ENCODE measurements around the gene OCIAD2.
"Not testable (repeated sequence)": the region's sequence is repeated elsewhere in the genome, so short reads cannot be mapped to it uniquely, and the experiment has no call there.

OCIAD2 gene

GRCh38 chr4:48851651-48852050 is 54.9 kb downstream of the OCIAD2 start:
- DNase-seq: no peak

- not testable (repeated sequence) for DNase-seq
Measured at GRCh38 chr4:48848799-48849198, 57.8 kb downstream of the OCIAD2 start.

DNA sequence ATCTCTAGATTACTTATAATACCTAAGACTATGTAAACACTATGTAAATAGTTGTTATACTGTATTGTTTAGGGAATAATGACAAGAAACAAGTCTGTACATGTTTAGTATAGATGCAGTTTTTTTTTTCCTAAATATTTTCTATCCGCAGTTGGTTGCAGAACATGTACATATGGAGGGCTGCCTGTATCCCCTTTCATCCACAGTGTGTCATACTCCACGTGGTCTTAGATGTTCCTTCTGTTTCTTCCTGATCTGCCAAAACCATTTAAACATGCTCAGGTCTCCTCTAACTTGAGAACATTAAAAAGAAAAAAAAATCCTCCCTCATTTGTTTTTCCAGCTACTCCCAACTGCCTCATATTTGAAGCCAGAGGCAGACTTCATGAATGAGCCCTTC is 61.7 kb downstream of the OCIAD2 start:
- DNase-seq: no peak

DNA sequence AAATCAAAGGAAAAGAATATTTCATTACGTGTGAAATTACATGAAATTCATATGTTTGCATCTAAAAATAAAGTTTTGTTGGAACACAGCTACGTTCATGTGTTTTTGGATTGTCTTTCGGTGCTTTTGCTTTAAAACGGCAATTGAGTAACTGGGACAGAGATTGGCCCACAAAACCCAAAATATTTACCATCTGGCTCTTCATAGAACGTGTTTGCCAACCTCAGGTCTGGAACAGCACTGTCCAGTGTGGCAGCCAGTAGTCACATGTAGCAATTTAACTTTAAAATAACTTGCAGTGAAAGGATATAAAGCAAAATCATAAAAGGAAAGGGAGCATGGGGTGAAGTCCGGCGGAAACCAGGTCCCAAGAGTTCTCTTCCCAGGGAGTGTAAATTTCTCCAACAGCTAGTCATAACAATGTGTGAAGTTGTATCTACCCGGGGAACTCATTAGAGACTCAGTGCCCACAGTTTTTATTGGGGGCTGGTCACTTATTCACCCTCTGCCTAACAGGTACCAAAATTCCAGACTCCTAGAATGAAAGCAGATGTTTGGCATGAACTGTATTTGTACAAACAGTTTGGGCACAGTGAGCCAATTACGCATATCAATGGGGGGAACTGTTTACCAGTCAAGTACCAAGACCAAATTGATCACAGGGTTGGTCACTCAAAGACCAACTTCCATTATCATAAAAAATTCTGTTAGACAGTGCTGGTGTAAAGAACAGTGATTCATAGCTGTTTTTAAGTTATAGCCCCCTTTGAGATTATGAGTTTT is 65.3 kb downstream of the OCIAD2 start:
- no peak for DNase-seq

DNA sequence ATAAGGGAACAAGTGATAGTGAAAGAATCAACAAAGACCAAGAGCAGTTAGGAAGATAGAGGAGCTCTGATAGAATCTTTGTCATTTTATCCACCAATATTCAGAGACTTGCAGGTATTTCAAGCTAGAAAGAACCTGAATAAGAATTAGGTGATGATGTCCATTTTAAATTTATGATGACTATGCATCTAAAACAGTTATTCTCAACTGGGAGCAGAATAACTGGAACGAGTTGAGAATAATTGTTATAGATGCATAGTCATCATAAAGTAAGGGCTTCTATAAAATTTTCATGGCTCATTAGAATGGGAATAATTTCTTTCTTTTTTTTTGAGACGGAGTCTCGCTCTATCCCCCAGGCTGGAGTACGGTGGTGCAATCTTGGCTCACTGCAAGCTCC is 69.9 kb downstream of the OCIAD2 start:
- DNase-seq: no peak
